ENCODE data around the gene PAX8.

- TF ChIP-seq CTCF (IDR thresholded peaks at IDR 0.05) (no peak), POLR2A (IDR thresholded peaks at IDR 0.05) (no peak), EP300 (IDR thresholded peaks at IDR 0.05) (no peak), POLR2AphosphoS5 (IDR thresholded peaks at IDR 0.05) (no peak)
Observed at GRCh38 chr2:113181258-113182051, 97.3 kb downstream of the PAX8 start.

Data from suprapubic skin (tissue), 4 donors.